SK-N-MC (cell line): ENCODE results near the gene C5AR2.

Experiments used
- EZH2 ChIP-seq: fragments of 200-600 bp; sonication (generic); IDR thresholded peaks from one replicate; pipeline ENCODE4 v1.6.1; 2017; ENCODE audit warnings: antibody characterized with exemption
- FOXP2 ChIP-seq: optimal IDR thresholded peaks from 2 replicates; pipeline ENCODE3; 2011; ENCODE audit warnings: mild to moderate bottlenecking, moderate library complexity; ENCODE audit not compliant: insufficient read depth; ENCODE audit errors: extremely low read length, control extremely low read depth
- POLR2AphosphoS5 ChIP-seq: IDR thresholded peaks from 2 replicates; pipeline ENCODE4 v1.6.1; 2012; ENCODE audit warnings: mild to moderate bottlenecking, low read depth, low read length, borderline replicate concordance

DNA sequence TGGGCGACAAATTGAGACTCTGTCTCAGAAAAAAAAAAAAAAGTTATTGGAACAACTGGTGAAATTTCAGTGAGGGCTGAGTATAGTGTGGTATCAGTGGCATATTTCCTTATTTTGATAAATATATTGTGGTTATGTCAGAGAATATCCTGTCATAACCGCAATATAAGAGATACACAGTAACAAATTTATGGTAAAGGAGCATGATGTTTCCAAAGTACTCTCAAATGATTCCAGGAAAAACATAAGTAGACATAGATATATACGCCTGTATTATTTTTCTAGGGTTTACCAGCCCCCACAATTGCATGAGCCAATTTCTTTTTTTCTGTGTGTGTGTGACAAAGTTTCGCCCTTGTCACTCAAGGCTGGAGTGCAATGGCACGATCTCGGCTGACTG, 28.0 kb upstream of the C5AR2 start:
- TF ChIP-seq EZH2 (no peak), POLR2AphosphoS5 (no peak), FOXP2 (no peak)
